K562 (cell line): ENCODE data around the gene LTA4H.

Experiments used
- EZH2 ChIP-seq: IDR thresholded peaks from 2 replicates; pipeline ENCODE4 v1.6.1; 2012; ENCODE audit warnings: low read depth, mild to moderate bottlenecking, inconsistent platforms, low read length, borderline replicate concordance
- FOXO4 ChIP-seq: fragments of 450-650 bp; formaldehyde crosslinking; IDR thresholded peaks from 2 replicates; pipeline ENCODE4 v1.4.0; 2020; ENCODE audit warnings: mild to moderate bottlenecking, moderate library complexity
- GTF2E2 ChIP-seq: fragments of 200-800 bp; sonication (Bioruptor generic); IDR thresholded peaks from 2 replicates; pipeline ENCODE4 v1.6.1; 2016; ENCODE audit warnings: missing genetic modification characterization, missing compliant biosample characterization
- PRDM10 ChIP-seq: fragments of 450-650 bp; IDR thresholded peaks from 2 replicates; pipeline ENCODE4 v1.6.1; 2018; ENCODE audit not compliant: partially characterized antibody
- SUPT5H ChIP-seq: fragments of 450-650 bp; IDR thresholded peaks from 2 replicates; pipeline ENCODE4 v1.6.1; 2016
- ZBTB1 ChIP-seq: sonication (generic); formaldehyde crosslinking; IDR thresholded peaks from 2 replicates; pipeline ENCODE4 v1.8.1; 2023; ENCODE audit warnings: missing genetic modification reagents, low read depth, mild to moderate bottlenecking, borderline replicate concordance
- ZNF644 ChIP-seq: fragments of 200-800 bp; sonication (Bioruptor generic); IDR thresholded peaks from 2 replicates; pipeline ENCODE4 v1.6.1; 2016; ENCODE audit warnings: low read depth, missing genetic modification characterization, missing compliant biosample characterization

- TF ChIP-seq ZBTB1 (CRISPR knock-in tag) (no peak), SUPT5H (no peak), EZH2 (no peak), FOXO4 (no peak), GTF2E2 (tag) (no peak), PRDM10 (no peak), ZNF644 (tag) (no peak)
Observed at GRCh38 chr12:95988506-95989275, 46.7 kb downstream of the LTA4H start.
